Neural cell (in vitro differentiated cells): ENCODE measurements around the gene ENO2. TPM values are rescaled to one million over a fixed set of nuclear protein-coding genes. Genes with fewer than 3 reads are reported as not detected.

Experiments used
- H2AFZ ChIP-seq: fragments of 200-600, 300-800 bp; sonication (generic), shearing (Covaris generic); 2 replicates; pipeline ENCODE4 v1.6.0; 2014; ENCODE audit warnings: low read depth, mild to moderate bottlenecking, antibody characterized with exemption, low read length, moderate library complexity
- H3F3A ChIP-seq: fragments of 200-600 bp; shearing (Covaris generic); 2 replicates; pipeline ENCODE4 v1.6.1; 2016; ENCODE audit warnings: mild to moderate bottlenecking, moderate library complexity, mixed read lengths, antibody characterized with exemption, low read length; ENCODE audit not compliant: insufficient read depth, poor library complexity, severe bottlenecking
- H3K27ac ChIP-seq: fragments of 200-600, 300-800 bp; sonication (generic), shearing (Covaris generic); 2 replicates; pipeline ENCODE4 v1.5.1; 2014; ENCODE audit warnings: mild to moderate bottlenecking, low read length, moderate library complexity
- H3K27me3 ChIP-seq: fragments of 300-800, 200-600 bp; sonication (generic), shearing (Covaris generic); 2 replicates; pipeline ENCODE4 v1.6.0; 2014; ENCODE audit warnings: mild to moderate bottlenecking, low read depth, low read length, moderate library complexity; ENCODE audit not compliant: insufficient read depth
- H3K36me3 ChIP-seq: fragments of 300-800, 200-600 bp; sonication (generic), shearing (Covaris generic); 2 replicates; pipeline ENCODE4 v1.5.1; 2014; ENCODE audit warnings: mild to moderate bottlenecking, antibody characterized with exemption, low read length, moderate library complexity; ENCODE audit not compliant: insufficient read depth
- H3K4me2 ChIP-seq: fragments of 300-800, 200-600 bp; sonication (generic), shearing (Covaris generic); 2 replicates; pipeline ENCODE4 v1.6.0; 2014; ENCODE audit warnings: mild to moderate bottlenecking, low read length
- H3K4me3 ChIP-seq: fragments of 300-800, 200-600 bp; sonication (generic), shearing (Covaris generic); 2 replicates; pipeline ENCODE4 v1.5.1; 2014; ENCODE audit warnings: mild to moderate bottlenecking, low read length, moderate library complexity
- H3K79me2 ChIP-seq: fragments of 200-600 bp; shearing (Covaris generic); replicated peaks from 2 replicates; pipeline ENCODE4 v1.6.0; 2014; ENCODE audit warnings: mild to moderate bottlenecking, low read length, moderate library complexity; ENCODE audit not compliant: insufficient read depth
- H3K9ac ChIP-seq: fragments of 300-800, 200-600 bp; sonication (generic), shearing (Covaris generic); 2 replicates; pipeline ENCODE4 v1.6.1; 2016; ENCODE audit warnings: mild to moderate bottlenecking, low read length, mixed read lengths
- H3K9me2 ChIP-seq: fragments of 200-600 bp; shearing (Covaris generic); 2 replicates; pipeline ENCODE4 v1.6.1; 2016; ENCODE audit warnings: mild to moderate bottlenecking, low read length, mixed read lengths; ENCODE audit not compliant: insufficient read depth
- H3K9me3 ChIP-seq: fragments of 200-600, 300-800 bp; sonication (generic), shearing (Covaris generic); 2 replicates; pipeline ENCODE4 v1.6.1; 2016; ENCODE audit warnings: mild to moderate bottlenecking, mixed run types, low read length, moderate library complexity, mixed read lengths
- H4K20me1 ChIP-seq: fragments of 200-600 bp; shearing (Covaris generic); 2 replicates; pipeline ENCODE4 v1.6.1; 2016; ENCODE audit warnings: mild to moderate bottlenecking, mixed run types; ENCODE audit not compliant: insufficient read depth
- EP300 ChIP-seq: fragments of 450-650 bp; conservative IDR thresholded peaks from 2 replicates; pipeline ENCODE4 v1.6.1; 2014; ENCODE audit warnings: antibody characterized with exemption, mild to moderate bottlenecking, moderate library complexity; ENCODE audit not compliant: poor library complexity, severe bottlenecking
- EZH2 ChIP-seq: fragments of 200-600, 300-800 bp; shearing (Covaris generic), sonication (generic); IDR thresholded peaks from 2 replicates; pipeline ENCODE4 v1.6.1; 2014; ENCODE audit warnings: antibody characterized with exemption, low read length, borderline replicate concordance, mild to moderate bottlenecking; ENCODE audit not compliant: insufficient read depth, poor library complexity, severe bottlenecking
- MXI1 ChIP-seq: fragments of 450-650 bp; conservative IDR thresholded peaks from 2 replicates; pipeline ENCODE4 v1.6.1; 2014; ENCODE audit warnings: antibody characterized with exemption, mild to moderate bottlenecking; ENCODE audit not compliant: poor library complexity, severe bottlenecking
- RAD21 ChIP-seq: fragments of 450-650 bp; conservative IDR thresholded peaks from 2 replicates; pipeline ENCODE4 v1.6.1; 2014; ENCODE audit warnings: antibody characterized with exemption, mild to moderate bottlenecking, moderate library complexity
- SMC3 ChIP-seq: fragments of 450-650 bp; conservative IDR thresholded peaks from 2 replicates; pipeline ENCODE4 v1.6.1; 2014; ENCODE audit warnings: antibody characterized with exemption, mild to moderate bottlenecking, moderate library complexity; ENCODE audit not compliant: poor library complexity
- TAF1 ChIP-seq: IDR thresholded peaks from 2 replicates; pipeline ENCODE4 v1.6.1; 2012; ENCODE audit warnings: low read depth
- polyA plus RNA-seq: library from polyadenylated mRNA; depleted of rRNA; stranded (reverse); fragments of >200 nt; gene quantifications from 2 replicates; pipeline ENCODE4 v1.2.3, GENCODE V29; 2014
- TF ChIP-seq, protein P1 (sequence below): fragments of 450-650 bp; IDR thresholded peaks from 2 replicates; pipeline ENCODE4 v1.5.1; 2014; ENCODE audit warnings: antibody characterized with exemption, mild to moderate bottlenecking, moderate library complexity; ENCODE audit not compliant: poor library complexity, severe bottlenecking
- TF ChIP-seq, protein P2 (sequence below): IDR thresholded peaks from 2 replicates; pipeline ENCODE4 v1.6.1; 2012; ENCODE audit warnings: borderline replicate concordance

ENO2 gene
- polyA plus RNA-seq, 1 donor from 2014 or later = 193 TPM

DNA sequence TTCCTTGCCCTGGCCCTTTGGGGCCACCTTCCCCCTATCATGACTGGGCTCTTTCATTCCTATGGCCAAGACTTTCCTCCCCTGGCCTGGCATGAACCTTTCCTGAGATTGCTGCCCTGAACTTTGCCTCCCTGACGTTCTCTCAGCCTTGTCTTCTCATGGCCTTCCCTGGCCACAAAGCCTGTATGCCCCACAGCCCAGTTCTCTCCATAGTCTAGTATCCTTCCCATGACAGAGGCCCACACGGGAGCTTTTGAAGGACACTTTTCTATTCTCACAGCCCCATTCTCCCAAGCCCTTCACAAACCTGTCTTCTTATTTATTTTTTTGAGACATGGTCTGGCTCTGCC lies 24.8 kb downstream of the ENO2 start:
- Histone ChIP-seq H3K9ac (no peak overlapping the region), H3K27ac (no peak overlapping the region), H2AFZ (no peak overlapping the region), H3K4me2 (no peak overlapping the region), H3K9me2 (no peaks in the 10 kb centered on the region), H3K27me3 (no peaks in the 10 kb centered on the region), H3K79me2 (peaks cover 4% of the 10 kb centered on the region), H3K9me3 (no peaks in the 10 kb centered on the region), H3F3A (peaks cover 7% of the 10 kb centered on the region), H4K20me1 (no peaks in the 10 kb centered on the region), H3K4me3 (no peak overlapping the region), H3K36me3 (peaks cover 4% of the 10 kb centered on the region)
- TF ChIP-seq MXI1 = no peak
- TF ChIP-seq EZH2 = no peak
- TF ChIP-seq, protein P1, sequence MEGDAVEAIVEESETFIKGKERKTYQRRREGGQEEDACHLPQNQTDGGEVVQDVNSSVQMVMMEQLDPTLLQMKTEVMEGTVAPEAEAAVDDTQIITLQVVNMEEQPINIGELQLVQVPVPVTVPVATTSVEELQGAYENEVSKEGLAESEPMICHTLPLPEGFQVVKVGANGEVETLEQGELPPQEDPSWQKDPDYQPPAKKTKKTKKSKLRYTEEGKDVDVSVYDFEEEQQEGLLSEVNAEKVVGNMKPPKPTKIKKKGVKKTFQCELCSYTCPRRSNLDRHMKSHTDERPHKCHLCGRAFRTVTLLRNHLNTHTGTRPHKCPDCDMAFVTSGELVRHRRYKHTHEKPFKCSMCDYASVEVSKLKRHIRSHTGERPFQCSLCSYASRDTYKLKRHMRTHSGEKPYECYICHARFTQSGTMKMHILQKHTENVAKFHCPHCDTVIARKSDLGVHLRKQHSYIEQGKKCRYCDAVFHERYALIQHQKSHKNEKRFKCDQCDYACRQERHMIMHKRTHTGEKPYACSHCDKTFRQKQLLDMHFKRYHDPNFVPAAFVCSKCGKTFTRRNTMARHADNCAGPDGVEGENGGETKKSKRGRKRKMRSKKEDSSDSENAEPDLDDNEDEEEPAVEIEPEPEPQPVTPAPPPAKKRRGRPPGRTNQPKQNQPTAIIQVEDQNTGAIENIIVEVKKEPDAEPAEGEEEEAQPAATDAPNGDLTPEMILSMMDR = no peak
- no peak for TF ChIP-seq EP300
- TF ChIP-seq, protein P2, sequence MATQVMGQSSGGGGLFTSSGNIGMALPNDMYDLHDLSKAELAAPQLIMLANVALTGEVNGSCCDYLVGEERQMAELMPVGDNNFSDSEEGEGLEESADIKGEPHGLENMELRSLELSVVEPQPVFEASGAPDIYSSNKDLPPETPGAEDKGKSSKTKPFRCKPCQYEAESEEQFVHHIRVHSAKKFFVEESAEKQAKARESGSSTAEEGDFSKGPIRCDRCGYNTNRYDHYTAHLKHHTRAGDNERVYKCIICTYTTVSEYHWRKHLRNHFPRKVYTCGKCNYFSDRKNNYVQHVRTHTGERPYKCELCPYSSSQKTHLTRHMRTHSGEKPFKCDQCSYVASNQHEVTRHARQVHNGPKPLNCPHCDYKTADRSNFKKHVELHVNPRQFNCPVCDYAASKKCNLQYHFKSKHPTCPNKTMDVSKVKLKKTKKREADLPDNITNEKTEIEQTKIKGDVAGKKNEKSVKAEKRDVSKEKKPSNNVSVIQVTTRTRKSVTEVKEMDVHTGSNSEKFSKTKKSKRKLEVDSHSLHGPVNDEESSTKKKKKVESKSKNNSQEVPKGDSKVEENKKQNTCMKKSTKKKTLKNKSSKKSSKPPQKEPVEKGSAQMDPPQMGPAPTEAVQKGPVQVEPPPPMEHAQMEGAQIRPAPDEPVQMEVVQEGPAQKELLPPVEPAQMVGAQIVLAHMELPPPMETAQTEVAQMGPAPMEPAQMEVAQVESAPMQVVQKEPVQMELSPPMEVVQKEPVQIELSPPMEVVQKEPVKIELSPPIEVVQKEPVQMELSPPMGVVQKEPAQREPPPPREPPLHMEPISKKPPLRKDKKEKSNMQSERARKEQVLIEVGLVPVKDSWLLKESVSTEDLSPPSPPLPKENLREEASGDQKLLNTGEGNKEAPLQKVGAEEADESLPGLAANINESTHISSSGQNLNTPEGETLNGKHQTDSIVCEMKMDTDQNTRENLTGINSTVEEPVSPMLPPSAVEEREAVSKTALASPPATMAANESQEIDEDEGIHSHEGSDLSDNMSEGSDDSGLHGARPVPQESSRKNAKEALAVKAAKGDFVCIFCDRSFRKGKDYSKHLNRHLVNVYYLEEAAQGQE = no peak

DNA sequence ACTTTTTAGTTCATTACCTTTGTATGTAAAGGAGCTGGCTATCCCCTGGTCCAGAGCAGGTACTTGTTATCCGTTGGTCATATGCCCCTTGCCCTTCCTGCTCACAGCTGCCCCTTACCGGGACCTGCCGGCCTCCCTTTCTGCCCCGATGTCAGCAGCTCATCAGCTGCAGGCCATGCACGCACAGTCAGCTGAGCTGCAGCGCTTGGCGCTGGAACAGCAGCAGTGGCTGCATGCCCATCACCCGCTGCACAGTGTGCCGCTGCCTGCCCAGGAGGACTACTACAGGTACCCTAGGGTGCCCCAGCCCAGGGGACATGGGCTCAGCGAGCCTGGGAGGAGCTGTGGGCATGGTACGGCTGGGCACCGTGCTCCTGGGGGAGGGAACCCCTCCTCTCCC lies 26.9 kb downstream of the ENO2 start:
- Histone ChIP-seq H3K9ac (no peak overlapping the region), H3K9me2 (no peaks in the 10 kb centered on the region), H3K4me3 (no peak overlapping the region), H3F3A (peaks cover 7% of the 10 kb centered on the region), H3K36me3 (no peaks in the 10 kb centered on the region), H3K4me2 (no peak overlapping the region), H4K20me1 (no peaks in the 10 kb centered on the region), H3K79me2 (no peaks in the 10 kb centered on the region), H2AFZ (no peak overlapping the region), H3K27ac (no peak overlapping the region), H3K27me3 (no peaks in the 10 kb centered on the region), H3K9me3 (no peaks in the 10 kb centered on the region)
- TF ChIP-seq, protein P2 = no peak
- no peak for TF ChIP-seq EZH2
- TF ChIP-seq, protein P1 = no peak
- TF ChIP-seq RAD21 = no peak
- TF ChIP-seq TAF1 = no peak
- no peak for TF ChIP-seq MXI1
- TF ChIP-seq EP300 = no peak
- no peak for TF ChIP-seq SMC3
